Activated CD4-positive, alpha-beta T cell treated with anti-CD3 and anti-CD28 coated beads, Interleukin-2, amount 10 ng/mL, durations not matched to agents 7 days and 5 days (primary cell): ENCODE results near the gene STRA6. TPM values are rescaled to one million over a fixed set of nuclear protein-coding genes. Genes with fewer than 3 reads are reported as not detected.

Experiments
- CTCF ChIA-PET: fragments of 350-600 bp; sonication (Branson Sonifier 250); formaldehyde crosslinking; loops from one replicate; lab custom pipeline; 2021; ENCODE audit warnings: antibody characterized with exemption; lab: Charles Lee
- POLR2A ChIA-PET: fragments of 350-600 bp; sonication (Branson Sonifier 250); formaldehyde crosslinking; loops from one replicate; lab custom pipeline; 2021; ENCODE audit warnings: antibody characterized with exemption; lab: Charles Lee
- DNase-seq: peaks from one replicate; pipeline ENCODE4 v3.0.0-alpha.2; 2020
- H3K27ac Mint-ChIP-seq: one replicate; pipeline ENCODE4 v1.8.0; 2021; ENCODE audit warnings: mild to moderate bottlenecking, moderate library complexity, mixed read lengths
- H3K27me3 Mint-ChIP-seq: one replicate; pipeline ENCODE4 v1.8.0; 2021; ENCODE audit warnings: mixed read lengths
- H3K36me3 Mint-ChIP-seq: one replicate; pipeline ENCODE4 v1.8.0; 2021; ENCODE audit warnings: low read depth, mixed read lengths
- H3K4me1 Mint-ChIP-seq: one replicate; pipeline ENCODE4 v1.8.0; 2021; ENCODE audit warnings: mixed read lengths
- H3K4me3 Mint-ChIP-seq: one replicate; pipeline ENCODE4 v1.8.0; 2021; ENCODE audit warnings: mild to moderate bottlenecking, moderate library complexity, mixed read lengths
- H3K9me3 Mint-ChIP-seq: one replicate; pipeline ENCODE4 v1.8.0; 2021; ENCODE audit warnings: mixed read lengths
- total RNA-seq, 2 experiments: library from RNA; stranded (reverse); gene quantifications; one replicate each; pipeline ENCODE4 v1.2.3, GENCODE V29; 2021

The STRA6 gene
- total RNA-seq, 2 experiments from 2014 or later, result not detected

DNA sequence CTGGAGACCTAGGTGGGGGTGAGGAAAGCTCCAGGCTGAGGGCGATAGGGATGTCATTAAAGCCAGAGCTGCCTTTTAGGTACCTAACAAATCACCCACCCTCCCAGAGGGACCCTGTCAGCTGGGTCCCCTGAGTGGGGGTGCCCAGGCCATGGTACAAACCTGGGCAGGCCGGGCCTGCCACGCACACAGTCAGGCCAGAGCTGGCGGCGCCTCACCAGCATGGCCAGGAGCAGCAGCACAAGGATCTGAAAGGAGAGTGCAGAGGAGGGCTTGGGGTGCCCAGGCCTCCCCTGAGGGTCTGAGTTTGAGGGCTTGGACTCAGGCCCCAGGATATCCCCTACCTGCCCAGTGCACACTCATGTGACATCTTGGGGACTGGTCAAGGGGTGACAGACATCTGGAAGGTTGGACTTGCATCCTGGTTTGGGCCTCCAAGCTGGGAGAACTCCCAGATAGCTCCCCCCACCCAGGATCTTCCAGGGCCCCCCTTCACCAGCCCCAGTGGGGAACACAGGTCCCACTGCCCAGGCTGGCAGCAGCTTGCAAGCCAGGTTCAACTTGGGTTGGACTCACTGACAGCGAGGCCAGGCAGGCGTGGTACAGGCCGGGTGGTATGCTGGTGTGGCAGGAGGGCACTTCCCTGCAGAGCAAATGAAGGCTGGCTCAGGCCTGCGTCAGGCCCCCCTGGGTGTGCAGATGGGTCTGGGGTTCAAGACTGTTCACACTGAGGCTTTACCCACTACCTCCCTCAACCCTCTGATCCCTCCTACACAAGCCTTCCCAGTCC is 5.2 kb downstream of the STRA6 start:
- Mint-ChIP-seq H3K4me3 (no peak overlapping the region), H3K27ac (no peak overlapping the region), H3K27me3 (no peaks in the 10 kb centered on the region), H3K4me1 (no peaks in the 10 kb centered on the region), H3K9me3 (no peaks in the 10 kb centered on the region), H3K36me3 (no peaks in the 10 kb centered on the region)
- ChIA-PET CTCF (interaction anchor here (1.1 to 1.2 kb wide), 2 partner anchors 11 to 30 kb away, joined by 3 to 4 read pairs; no protein-coding TSS in a partner anchor), POLR2A (no interaction called here)
- no peak for DNase-seq

DNA sequence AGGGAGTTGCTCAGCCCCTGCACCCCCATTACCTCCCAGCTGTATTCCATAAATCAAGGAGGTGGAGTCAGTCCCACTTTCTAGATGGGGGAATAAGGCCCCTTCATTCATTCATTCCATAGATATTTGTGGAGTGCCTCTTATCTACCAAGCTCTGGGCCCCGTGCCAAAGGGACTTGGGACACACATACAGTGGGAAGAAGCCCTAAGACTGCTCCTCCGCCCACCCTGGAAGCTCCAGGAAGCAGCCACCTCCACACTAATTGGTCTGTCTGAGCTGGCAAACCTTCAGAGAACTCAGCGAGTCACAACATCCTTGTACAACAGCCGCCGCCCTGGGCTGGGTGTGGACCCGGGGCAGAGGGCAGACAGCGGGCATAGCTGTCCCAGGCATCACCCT is 6.4 kb downstream of the STRA6 start:
- Mint-ChIP-seq H3K27me3 (no peaks in the 10 kb centered on the region), H3K4me3 (no peak overlapping the region), H3K9me3 (no peaks in the 10 kb centered on the region), H3K4me1 (no peaks in the 10 kb centered on the region), H3K36me3 (no peaks in the 10 kb centered on the region), H3K27ac (no peak overlapping the region)
- no peak for DNase-seq
- ChIA-PET CTCF (interaction anchor here (0.5 to 1.1 kb wide), 2 partner anchors 31 to 39 kb away, joined by 3 read pairs; no protein-coding TSS in a partner anchor), POLR2A (no interaction called here)

DNA sequence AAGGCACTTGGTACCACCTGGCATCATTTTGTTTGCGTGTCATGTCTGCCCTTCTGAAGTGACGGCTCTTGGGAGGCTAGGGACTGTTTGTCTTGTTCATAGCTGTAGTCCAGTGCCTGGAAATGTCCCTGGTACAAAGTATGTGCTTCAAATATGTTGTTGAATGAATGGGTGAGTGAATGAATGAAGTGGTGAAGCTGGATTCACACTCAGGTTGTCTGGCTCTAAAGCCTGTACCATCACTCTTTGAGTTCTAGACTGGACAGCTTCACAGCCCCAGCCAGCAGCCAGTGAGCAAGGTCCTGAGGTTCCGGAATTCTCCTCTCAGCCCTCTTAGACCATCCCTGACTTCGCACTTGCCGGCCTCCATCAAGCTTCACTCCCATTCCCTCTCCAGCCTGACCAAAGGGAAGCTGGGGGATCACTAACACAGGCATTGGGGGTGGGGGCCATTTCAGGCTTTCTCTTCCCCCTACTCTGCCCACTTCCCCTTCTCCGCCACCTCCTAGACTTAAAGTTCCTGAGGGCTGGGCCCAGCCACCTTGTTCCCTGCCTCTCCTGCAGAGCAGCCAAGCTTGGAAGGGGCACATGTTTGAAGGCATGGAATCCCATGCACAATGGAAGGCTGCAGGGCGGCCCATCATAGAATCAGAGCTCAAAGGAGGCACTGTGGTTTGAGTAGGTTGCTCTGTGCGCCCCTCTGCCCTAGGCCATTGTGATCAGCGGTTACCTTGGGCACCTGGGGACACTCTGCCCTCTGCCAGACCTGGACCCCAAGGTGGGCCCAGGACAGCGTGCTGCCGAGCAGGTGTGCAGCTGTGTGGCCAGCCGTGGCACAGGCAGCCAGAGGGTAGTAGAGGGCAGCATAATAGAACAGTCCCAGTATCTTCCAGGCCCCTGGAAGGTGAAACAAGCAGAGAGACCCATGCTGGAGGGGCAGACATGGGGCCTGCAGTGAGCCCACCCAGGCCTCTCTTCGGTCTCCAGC is 7.7 kb downstream of the STRA6 start:
- ChIA-PET POLR2A (no interaction called here), CTCF (interaction anchor here (1.2 kb wide), 1 partner anchor 12 kb away, joined by 3 read pairs; no protein-coding TSS in a partner anchor)
- no peaks in the 10 kb centered on the region for H3K4me1 Mint-ChIP-seq
- H3K4me3 Mint-ChIP-seq, result no peak overlapping the region
- no peak for DNase-seq
- H3K27me3 Mint-ChIP-seq, result no peaks in the 10 kb centered on the region
- no peak overlapping the region for H3K27ac Mint-ChIP-seq
- no peaks in the 10 kb centered on the region for H3K9me3 Mint-ChIP-seq
- H3K36me3 Mint-ChIP-seq, result no peaks in the 10 kb centered on the region

DNA sequence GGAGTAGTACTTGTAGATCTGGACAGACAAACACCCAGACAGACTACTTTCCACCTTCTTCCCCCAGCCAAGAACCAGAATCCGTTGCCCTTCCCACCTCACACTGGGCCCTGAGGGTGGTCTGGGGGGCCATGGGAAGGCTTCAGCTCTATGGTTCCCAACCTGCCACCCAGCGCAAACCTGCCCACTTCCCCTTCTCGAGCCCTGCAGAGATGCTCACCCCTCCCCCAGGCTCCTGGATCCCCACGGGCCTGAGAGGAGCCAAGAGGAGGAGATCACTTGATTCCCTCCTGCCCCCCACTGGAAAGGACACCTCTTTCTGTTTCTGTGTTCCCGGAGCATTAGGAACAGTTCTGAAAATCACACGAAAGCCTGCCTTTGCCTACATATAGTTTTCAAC is 8.7 kb downstream of the STRA6 start:
- no peak overlapping the region for H3K27ac Mint-ChIP-seq
- no peaks in the 10 kb centered on the region for H3K9me3 Mint-ChIP-seq
- H3K36me3 Mint-ChIP-seq, result no peaks in the 10 kb centered on the region
- DNase-seq, result no peak
- POLR2A ChIA-PET, result no interaction called here
- no peak overlapping the region for H3K4me3 Mint-ChIP-seq
- H3K27me3 Mint-ChIP-seq, result no peaks in the 10 kb centered on the region
- no peaks in the 10 kb centered on the region for H3K4me1 Mint-ChIP-seq
- CTCF ChIA-PET, result interaction anchor here (1.2 kb wide), 1 partner anchor 13 kb away, joined by 3 read pairs; no protein-coding TSS in a partner anchor

DNA sequence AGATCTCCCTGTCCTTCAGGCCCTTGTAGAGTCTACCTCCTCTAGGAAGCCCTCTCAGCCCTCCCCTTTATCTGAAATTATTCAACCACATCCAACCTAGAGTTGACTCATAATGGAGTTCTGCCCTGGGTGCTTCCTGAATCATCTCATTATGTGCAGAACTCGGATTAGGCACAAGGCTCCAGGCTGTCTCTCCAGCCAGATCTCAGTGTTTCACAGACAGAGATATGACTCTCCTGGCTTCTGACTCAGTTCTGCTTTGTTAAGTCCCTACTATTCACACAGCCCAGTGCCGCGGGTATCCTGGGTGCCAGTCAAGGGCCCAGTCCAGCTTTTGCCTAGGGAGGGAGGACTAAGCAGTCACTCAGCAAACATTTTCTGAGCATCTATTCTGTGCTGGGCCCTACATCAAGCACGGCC is 9.3 kb downstream of the STRA6 start:
- CTCF ChIA-PET, result no interaction called here

DNA sequence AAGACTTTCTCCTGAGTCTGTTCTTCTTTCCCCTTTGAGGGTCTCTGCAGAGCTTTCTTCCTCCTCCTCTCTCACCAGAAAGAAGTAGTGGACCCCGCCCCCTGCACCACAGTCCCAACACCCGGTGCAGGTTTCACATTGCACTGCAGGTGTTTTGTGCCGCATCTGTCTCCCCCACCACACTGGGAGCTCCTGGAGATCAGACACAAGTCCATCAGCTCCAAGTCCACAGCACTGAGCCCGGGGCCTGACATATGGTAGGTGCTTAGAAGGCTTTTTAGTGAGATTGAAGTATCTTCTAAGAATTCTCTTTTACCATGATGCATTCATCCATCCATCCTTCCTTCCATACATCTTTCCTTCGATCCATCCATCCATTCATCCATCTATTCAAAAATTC is 9.8 kb downstream of the STRA6 start:
- Mint-ChIP-seq H3K27me3 (no peaks in the 10 kb centered on the region), H3K36me3 (no peaks in the 10 kb centered on the region), H3K4me3 (no peak overlapping the region), H3K27ac (no peak overlapping the region), H3K9me3 (no peaks in the 10 kb centered on the region), H3K4me1 (no peaks in the 10 kb centered on the region)
- POLR2A ChIA-PET, result no interaction called here
- DNase-seq, result no peak
- CTCF ChIA-PET, result no interaction called here

More for the DNA sequence above, 9.3 kb downstream of the STRA6 start:
- H3K9me3 Mint-ChIP-seq, result no peaks in the 10 kb centered on the region
- H3K27me3 Mint-ChIP-seq, result no peaks in the 10 kb centered on the region
- H3K4me1 Mint-ChIP-seq, result no peaks in the 10 kb centered on the region
- no peak overlapping the region for H3K4me3 Mint-ChIP-seq
- no peak overlapping the region for H3K27ac Mint-ChIP-seq
- DNase-seq, result no peak
- no peaks in the 10 kb centered on the region for H3K36me3 Mint-ChIP-seq
- POLR2A ChIA-PET, result no interaction called here

DNA sequence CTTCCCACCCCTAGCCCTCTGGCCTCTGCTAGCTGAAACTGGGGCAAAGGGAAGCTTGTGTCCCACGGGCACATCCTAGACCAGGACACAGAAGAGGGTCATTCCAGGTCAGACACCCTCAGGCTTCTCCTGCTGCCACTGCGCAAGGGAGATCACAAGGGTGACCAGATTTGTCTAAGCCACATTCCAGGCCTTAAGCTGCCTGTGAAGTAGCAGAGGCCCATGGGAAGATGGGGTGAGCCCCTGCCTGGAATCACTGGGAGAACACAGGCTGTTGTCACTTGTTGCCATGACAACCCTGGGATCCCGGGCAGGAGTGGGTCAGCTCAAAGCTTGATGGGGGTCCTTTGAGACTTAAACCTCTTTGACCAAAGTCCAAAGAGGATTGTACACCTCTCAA is 10.8 kb downstream of the STRA6 start:
- Mint-ChIP-seq H3K36me3 (no peaks in the 10 kb centered on the region), H3K4me1 (no peaks in the 10 kb centered on the region), H3K27ac (no peak overlapping the region), H3K4me3 (no peak overlapping the region), H3K27me3 (no peaks in the 10 kb centered on the region), H3K9me3 (no peaks in the 10 kb centered on the region)
- CTCF ChIA-PET, result interaction anchor here (0.9 to 1.5 kb wide), 3 partner anchors 9 to 53 kb away, joined by 3 to 5 read pairs (median 3); no protein-coding TSS in a partner anchor
- POLR2A ChIA-PET, result no interaction called here
- no peak for DNase-seq

DNA sequence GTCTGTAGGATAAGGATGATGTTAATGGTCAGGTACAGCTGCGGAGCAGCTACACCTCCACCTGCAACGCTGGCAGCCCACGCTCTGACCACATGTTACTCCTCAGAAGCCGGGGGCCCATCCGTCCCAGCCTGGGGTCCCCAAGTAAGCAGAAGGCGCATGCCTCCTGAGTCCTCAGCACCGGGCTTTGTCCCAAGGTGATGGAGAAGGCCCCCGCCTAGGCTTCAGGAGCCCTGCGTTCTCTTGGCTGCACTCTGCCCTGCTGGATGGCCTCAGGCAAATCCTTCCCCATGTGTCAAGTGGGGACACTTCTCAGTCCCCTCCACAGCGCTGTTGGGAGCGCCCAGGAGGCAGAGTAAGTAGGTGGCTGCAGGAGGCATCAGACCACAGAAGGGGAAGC is 14.4 kb downstream of the STRA6 start:
- ChIA-PET POLR2A (no interaction called here), CTCF (interaction anchor here (1.0 to 1.2 kb wide), 2 partner anchors 12 to 14 kb away, joined by 3 to 4 read pairs; partner anchors contain the start of gene ISLR)
- Mint-ChIP-seq H3K27ac (no peak overlapping the region), H3K27me3 (no peaks in the 10 kb centered on the region), H3K9me3 (no peaks in the 10 kb centered on the region), H3K36me3 (no peaks in the 10 kb centered on the region), H3K4me1 (no peaks in the 10 kb centered on the region), H3K4me3 (no peak overlapping the region)
- DNase-seq, result no peak

DNA sequence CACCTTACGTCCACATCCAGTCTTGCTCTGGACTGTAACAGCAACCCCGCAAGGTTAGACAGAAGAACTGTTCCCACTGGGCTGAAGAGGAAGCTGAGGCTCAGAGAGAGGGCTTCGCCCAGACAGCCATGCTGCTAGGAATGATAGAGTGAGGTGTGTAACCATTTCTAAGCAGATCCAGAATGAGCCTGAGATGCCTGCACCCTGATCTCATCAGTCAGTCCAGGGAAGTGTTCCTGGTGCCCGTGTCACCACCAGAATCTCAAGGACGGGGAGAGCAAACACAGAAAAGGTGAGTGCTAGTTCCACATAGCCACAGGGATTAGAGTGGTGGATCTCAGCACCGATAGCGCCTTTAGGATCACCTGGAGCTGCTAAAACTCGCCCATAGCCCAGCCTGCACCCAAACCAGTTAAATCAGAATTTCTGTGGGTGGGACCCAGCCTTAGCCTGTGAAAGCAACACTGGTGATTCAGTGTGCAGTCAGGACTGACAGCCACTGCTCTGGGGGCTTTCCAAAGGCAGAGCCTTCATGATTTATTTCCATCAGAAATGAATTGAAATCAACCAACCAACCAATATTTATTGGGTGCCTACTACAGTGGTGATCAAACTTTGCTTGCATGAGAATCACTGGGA is 16.8 kb downstream of the STRA6 start:
- Mint-ChIP-seq H3K9me3 (no peaks in the 10 kb centered on the region), H3K36me3 (no peaks in the 10 kb centered on the region), H3K4me1 (no peaks in the 10 kb centered on the region), H3K4me3 (no peak overlapping the region), H3K27me3 (no peaks in the 10 kb centered on the region), H3K27ac (no peak overlapping the region)
- DNase-seq, result no peak
- ChIA-PET CTCF (interaction anchor here (0.7 kb wide), 2 partner anchors 12 to 1578 kb away, joined by 4 read pairs; no protein-coding TSS in a partner anchor), POLR2A (no interaction called here)

DNA sequence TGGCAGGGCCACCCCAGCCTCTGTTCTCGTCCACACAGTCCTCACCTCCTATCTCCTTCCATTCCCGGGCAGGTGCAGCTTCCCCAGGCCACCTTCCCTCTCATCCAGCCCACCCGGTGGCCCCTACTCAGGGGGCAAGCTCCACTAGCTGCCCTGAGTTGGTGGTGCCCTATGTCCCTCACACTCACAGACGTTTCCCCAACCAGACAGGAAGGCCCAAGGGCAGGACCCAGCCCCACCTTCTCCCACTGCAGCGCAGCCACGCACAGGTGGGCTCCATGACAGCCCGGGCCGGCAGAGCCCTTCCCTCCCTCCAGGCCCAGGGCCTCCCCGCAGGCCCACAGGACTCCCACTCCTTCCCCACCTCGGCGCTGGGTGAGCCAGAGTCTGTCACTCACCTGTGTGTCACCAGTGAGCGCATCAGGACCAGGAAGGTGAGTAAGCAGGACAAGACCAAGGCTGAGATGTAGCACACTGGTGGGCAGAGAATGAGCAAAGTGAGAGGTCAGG is 17.9 kb downstream of the STRA6 start:
- no peak for DNase-seq
- ChIA-PET POLR2A (no interaction called here), CTCF (no interaction called here)
- Mint-ChIP-seq H3K9me3 (no peaks in the 10 kb centered on the region), H3K36me3 (no peaks in the 10 kb centered on the region), H3K4me3 (no peak overlapping the region), H3K27ac (no peak overlapping the region), H3K4me1 (no peaks in the 10 kb centered on the region), H3K27me3 (no peaks in the 10 kb centered on the region)

DNA sequence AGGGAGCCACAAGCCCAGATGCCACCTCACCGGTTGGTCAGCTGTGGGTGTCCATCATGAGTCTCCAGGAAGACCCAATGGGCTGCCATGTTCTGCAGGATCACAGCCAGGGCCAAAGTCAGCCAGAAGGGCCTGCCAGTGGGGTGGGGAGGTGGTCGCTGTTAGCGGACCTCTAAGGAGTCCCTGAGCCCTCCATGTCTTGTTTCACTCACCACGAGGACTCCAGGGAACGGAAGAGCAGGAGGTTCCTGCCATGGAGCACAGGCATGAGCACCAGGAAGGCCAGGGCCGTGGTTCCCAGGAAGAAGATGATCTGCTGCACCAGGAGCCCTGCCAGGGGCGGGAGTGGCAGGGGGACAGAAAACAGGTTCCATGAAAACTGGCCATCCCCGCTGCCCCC is 20.5 kb downstream of the STRA6 start:
- ChIA-PET CTCF (no interaction called here), POLR2A (no interaction called here)
- no peak for DNase-seq
- H3K9me3 Mint-ChIP-seq, result no peaks in the 10 kb centered on the region
- H3K36me3 Mint-ChIP-seq, result no peaks in the 10 kb centered on the region
- H3K27me3 Mint-ChIP-seq, result peaks cover 2% of the 10 kb centered on the region
- no peaks in the 10 kb centered on the region for H3K4me1 Mint-ChIP-seq
- H3K4me3 Mint-ChIP-seq, result no peak overlapping the region
- H3K27ac Mint-ChIP-seq, result no peak overlapping the region

DNA sequence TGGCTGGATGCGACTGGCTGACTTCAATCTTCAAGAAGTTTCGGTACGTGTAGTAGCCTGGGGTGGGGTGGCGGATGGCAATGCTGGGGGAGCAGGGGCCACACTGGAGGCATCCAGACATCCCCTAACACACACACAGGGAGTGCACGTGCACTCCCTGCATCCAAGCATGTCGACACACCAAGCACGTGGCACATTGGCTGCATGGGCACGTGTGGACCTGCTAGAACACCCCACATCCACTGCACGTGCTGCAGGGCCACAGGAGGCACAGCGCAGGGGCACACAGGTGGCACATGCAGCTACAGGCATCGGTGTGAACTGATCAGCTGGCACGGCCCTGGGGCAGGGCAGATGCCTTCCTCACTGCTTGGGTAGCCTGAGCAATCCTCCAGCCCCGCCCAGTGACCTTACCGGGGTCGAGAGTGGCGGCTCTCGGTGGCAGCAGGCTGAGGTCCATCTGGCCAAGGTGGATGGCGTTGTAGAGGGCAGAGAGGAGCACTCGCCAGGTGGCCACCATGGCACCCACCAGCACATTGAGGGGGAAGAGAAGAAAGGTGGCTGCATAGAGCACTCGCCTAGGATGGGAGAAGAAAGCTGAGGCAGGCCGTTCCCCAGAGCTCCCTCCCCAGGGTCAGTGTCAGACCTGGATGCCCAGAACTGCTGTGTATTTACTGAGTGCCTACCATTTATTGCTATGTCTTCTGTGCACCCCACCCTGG is 21.5 kb downstream of the STRA6 start:
- Mint-ChIP-seq H3K9me3 (no peaks in the 10 kb centered on the region), H3K4me1 (no peaks in the 10 kb centered on the region), H3K36me3 (no peaks in the 10 kb centered on the region), H3K4me3 (no peak overlapping the region), H3K27me3 (peaks cover 3% of the 10 kb centered on the region), H3K27ac (no peak overlapping the region)
- POLR2A ChIA-PET, result no interaction called here
- CTCF ChIA-PET, result no interaction called here
- no peak for DNase-seq
